Stimulated activated CD4-positive, alpha-beta T cell treated with anti-CD3 and anti-CD28 coated beads, Interleukin-2, amount 100 ng/mL, for 48 hours (primary cell): ENCODE results near the gene RSPH3.
"Not testable (repeated sequence)": the region's sequence is repeated elsewhere in the genome, so short reads cannot be mapped to it uniquely, and the experiment has no call there.

Experiments used
- DNase-seq, 2 donors: peaks; one replicate each; pipeline ENCODE4 v3.0.0-alpha.2; 2020

RSPH3 gene

GRCh38 chr6:158999666-159000403 lies at the start of gene RSPH3:
Gene RSPH3 (minus strand): TSS chr6:159000202. CDS start chr6:158999550, 652 bp downstream.
- peak; percentile 90 to 92 for DNase-seq

GRCh38 chr6:159047891-159048685 lies 48.1 kb upstream of the RSPH3 start:
- DNase-seq, result no peak

GRCh38 chr6:159045801-159046200 lies 45.8 kb upstream of the RSPH3 start:
- no peak for DNase-seq

GRCh38 chr6:159044899-159045727 lies 45.1 kb upstream of the RSPH3 start, which contains the start of gene TAGAP:
Gene TAGAP (minus strand): TSS chr6:159044991. CDS start chr6:159044146, 845 bp downstream.
- DNase-seq, result peak; percentile 65 to 78

- no peak for DNase-seq
Measured at GRCh38 chr6:159043947-159044346, 43.9 kb upstream of the RSPH3 start.

- no peak for DNase-seq
Measured at GRCh38 chr6:159043251-159043650, 43.2 kb upstream of the RSPH3 start.

GRCh38 chr6:159042826-159043181 lies 42.8 kb upstream of the RSPH3 start:
- no peak for DNase-seq

- DNase-seq, result peak; percentile 56 to 61
Measured at GRCh38 chr6:159042003-159042825, 42.2 kb upstream of the RSPH3 start.

GRCh38 chr6:159041181-159041580 lies 41.2 kb upstream of the RSPH3 start:
- DNase-seq, result no peak

GRCh38 chr6:159039885-159040258 lies 39.9 kb upstream of the RSPH3 start:
- DNase-seq, result no peak

GRCh38 chr6:159038914-159039884 lies 39.2 kb upstream of the RSPH3 start:
- DNase-seq, result no peak

- DNase-seq, result not testable (repeated sequence)
Measured at GRCh38 chr6:159038318-159038717, 38.3 kb upstream of the RSPH3 start.

GRCh38 chr6:159037756-159038290 lies 37.8 kb upstream of the RSPH3 start:
- DNase-seq, result no peak

GRCh38 chr6:159036673-159037072 lies 36.7 kb upstream of the RSPH3 start:
- no peak for DNase-seq

- DNase-seq, result no peak
Measured at GRCh38 chr6:159035891-159036290, 35.9 kb upstream of the RSPH3 start.

GRCh38 chr6:159033160-159034049 lies 33.4 kb upstream of the RSPH3 start:
- no peak for DNase-seq

- DNase-seq, result no peak
Measured at GRCh38 chr6:159031846-159032245, 31.8 kb upstream of the RSPH3 start.

- DNase-seq, result no peak
Measured at GRCh38 chr6:159030168-159030567, 30.2 kb upstream of the RSPH3 start.

GRCh38 chr6:159025224-159025623 lies 25.2 kb upstream of the RSPH3 start:
- not testable (repeated sequence) for DNase-seq

- DNase-seq, result no peak
Measured at GRCh38 chr6:159023893-159024292, 23.9 kb upstream of the RSPH3 start.
